Right renal cortex interstitium (tissue), 3 donors: Measurements from ENCODE around the gene KIF26A. TPM values are rescaled to one million over a fixed set of nuclear protein-coding genes. Genes with fewer than 3 reads are reported as not detected.
"Not testable (repeated sequence)": the region's sequence is repeated elsewhere in the genome, so short reads cannot be mapped to it uniquely, and the experiment has no call there.

ENCODE experiments used
- DNase-seq, 3 donors: peaks; one replicate each; pipeline ENCODE4 v3.0.0-alpha.2; 2013; ENCODE audit warnings: low read depth in 3 of 3, low spot score in 2 of 3
- polyA plus RNA-seq, 3 donors: library from polyadenylated mRNA; unstranded; fragments of 120-200 nt; gene quantifications; one replicate each; pipeline ENCODE4 v1.2.1, GENCODE V29; 2013; ENCODE audit not compliant: insufficient read length in 3 of 3

Gene KIF26A
- polyA plus RNA-seq, 3 donors = 5.7 to 9.1 (median 9.1) TPM

DNA sequence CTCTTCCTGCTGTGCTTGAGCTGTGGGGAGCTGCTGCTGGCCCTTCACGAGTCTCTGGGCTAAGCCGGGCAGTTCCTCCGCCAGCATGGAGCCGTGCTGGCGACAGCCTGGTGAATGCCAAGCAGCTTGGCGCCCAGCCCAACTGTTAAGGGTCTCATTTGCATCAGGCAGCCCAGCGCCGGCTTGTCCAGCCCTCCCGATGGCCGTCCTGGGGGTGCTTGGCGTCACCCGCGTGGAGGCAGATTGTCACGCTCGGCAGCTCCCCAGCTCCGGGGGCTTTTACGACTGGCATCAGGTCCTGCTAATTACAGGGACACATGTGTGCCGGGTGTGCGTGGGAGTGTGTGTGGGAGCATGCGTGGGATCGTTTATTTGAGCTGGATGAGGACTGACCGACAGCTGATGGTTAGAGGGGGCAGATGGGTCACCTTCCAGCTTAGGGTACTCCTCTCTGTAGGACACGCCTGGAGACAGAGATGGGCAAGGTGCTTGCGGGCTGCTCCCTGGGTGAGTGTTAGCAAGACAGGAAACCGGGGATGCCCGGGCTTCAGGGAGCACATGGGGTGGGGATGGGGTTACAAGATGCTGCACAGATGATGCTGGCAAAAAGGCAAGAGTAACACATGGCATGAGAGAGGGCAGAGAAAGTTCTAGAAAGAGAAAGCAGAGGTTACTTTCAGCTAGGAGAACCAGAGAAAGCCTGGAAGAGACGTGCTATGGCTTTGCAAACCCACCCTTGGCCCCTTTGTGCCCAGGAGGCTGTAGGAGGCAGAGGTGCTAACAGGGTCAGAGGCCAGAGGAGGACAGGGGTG, 64.1 kb downstream of the KIF26A start:
- DNase-seq = no peak

DNA sequence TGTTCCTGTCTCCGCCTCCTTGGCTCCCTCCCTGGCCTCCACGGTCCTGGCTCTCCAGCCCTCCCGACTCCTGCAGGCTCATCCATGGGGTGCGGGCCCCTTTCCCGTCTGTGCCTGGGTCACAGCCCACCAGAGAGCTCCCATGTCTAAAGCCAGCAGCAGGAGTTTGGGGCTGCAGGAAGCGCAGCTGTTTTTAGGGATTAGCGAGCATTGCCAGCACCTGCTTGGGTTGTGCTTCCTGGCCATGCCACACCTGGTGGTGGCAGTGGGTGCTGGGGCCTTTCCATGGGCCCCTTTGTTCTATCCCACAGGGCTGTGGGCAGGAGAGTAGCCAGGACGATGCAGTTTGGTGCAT, 64.7 kb downstream of the KIF26A start:
- DNase-seq = no peak

DNA sequence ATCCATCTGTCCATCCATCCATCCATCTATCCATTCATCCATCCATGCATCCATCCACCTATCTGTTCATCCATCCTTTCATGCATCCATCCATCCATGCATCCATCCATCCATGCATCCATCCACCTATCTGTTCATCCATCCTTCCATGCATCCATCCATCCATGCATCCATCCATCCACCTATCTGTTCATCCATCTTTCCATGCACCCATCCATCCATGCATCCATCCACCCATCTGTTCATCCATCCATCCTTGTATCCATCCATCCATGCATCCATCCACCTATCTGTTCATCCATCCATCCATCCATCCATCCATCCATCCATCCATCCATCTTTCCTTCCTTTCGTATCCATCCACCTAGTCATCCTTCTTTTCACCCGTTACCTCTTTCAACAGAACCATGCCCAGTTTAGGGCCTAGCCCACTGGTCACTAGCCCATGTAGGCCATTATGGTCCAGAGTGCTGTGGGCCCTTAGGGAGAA, 66.3 kb downstream of the KIF26A start:
- no peak for DNase-seq

DNA sequence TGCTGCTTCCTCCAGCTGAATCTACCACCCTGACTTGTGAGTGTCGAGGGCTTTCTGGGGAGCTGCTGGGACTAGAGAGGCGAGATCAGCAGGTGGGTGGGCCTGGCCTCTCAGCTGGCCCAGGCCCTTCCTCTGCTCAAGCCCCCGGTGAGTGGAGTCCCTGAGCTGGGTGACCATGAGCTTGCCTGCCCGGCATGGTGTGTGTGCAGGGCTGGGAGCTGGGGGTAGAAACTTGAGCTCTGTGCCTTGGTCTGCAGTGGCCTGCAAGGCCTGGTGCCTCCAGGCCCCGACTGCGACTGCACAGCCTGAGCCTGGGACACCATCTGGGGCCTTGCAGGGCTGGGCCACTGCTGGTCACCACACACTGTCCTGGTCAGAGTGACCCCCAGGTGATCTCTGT, 67.4 kb downstream of the KIF26A start:
- no peak for DNase-seq

DNA sequence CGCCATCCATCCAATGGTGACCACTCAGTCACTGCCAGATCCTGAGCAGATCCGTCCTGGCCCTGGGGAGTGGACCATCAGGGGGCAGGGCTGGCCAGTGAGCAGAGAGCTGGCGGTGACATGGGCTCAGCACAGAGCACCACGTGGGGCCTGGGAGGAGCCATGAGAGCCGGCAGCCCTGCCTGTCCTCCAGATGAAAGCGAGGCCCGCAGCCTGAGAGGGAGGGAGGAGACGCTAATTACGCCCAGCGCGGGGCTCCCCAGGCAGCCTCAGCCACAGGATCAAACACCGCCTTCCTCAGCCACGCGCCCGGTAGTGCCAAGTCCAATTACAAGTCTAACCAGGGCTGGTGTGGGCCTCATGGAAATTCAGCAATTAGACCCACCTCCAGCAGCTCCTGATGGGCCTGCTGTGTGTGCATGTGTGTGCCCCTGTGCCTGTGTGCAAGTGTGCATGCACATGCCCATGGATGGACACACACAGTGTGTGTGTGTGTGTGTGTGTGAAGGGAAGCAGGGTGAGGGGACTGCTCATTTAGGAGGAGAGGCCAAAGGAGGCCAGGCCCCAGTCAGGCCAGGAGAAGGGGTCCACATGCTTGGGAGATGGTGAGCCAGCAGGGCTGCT, 68.0 kb downstream of the KIF26A start:
- no peak for DNase-seq

DNA sequence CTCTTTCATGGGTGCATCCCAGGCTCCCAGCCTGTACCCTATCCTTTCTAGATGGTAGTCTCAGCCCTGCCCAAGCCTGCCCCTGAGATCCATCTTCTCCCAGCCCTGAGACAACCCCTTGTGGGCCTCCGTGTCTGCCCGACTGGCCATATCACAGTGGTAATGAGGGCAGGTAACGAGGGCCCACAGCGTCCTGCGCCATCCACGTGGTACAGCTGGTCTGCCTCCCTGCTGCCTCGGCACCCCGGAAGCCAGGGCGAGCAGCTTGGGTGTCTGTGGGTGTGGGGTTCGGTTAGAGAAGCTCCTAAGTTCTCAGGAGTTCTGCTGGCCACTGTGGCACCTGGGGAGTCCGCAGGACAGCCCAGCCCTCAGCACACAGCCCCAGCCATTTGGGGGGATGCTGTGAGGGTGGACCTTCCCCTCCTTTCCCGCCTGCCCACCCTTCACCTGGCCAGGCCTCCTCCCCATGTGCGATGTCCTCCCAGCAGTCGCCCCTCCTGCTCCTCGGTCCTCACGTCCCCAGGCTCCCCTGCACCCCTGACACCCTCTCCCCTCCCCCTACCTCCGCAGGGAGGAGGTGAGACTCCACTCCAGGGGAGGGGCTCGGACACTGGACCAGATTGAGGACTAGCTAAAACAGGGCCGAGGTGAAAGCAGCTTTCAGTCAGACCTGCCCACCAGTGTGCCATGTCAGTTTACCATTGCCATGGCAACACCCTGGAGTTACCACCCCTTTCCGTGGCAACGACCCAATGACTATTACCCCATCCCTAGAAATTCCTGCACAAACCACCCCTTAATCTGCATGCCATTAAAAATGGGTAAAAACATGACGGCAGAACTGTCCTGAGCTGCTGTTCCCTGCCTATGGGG, 69.0 kb downstream of the KIF26A start:
- DNase-seq = no peak

DNA sequence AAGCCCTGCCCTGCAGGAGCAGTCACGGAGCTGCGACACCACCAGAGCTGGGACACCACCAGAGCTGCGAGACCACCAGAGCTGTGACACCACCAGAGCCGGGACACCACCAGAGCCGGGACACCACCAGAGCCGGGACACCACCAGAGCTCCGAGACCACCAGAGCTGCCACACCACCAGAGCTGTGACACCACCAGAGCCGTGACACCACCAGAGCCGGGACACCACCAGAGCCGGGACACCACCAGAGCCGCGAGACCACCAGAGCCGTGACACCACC, 69.6 kb downstream of the KIF26A start:
- DNase-seq = not testable (repeated sequence)

DNA sequence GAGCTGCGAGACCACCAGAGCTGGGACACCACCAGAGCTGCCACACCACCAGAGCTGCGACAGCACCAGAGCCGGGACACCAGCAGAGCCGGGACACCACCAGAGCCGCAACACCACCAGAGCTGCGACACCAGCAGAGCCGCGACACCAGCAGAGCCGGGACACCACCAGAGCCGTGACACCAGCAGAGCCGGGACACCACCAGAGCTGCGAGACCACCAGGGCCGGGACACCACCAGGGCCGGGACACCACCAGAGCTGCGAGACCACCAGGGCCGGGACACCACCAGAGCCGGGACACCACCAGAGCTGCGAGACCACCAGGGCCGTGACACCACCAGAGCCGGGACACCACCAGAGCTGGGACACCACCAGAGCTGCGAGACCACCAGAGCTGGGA, 69.9 kb downstream of the KIF26A start:
- not testable (repeated sequence) for DNase-seq

DNA sequence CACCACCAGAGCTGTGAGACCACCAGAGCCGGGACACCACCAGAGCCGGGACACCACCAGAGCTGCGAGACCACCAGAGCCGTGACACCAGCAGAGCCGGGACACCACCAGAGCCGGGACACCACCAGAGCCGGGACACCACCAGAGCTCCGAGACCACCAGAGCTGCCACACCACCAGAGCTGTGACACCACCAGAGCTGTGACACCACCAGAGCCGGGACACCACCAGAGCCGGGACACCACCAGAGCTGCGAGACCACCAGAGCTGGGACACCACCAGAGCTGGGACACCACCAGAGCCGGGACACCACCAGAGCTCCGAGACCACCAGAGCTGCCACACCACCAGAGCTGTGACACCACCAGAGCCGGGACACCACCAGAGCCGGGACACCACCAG, 70.7 kb downstream of the KIF26A start:
- DNase-seq = not testable (repeated sequence)

DNA sequence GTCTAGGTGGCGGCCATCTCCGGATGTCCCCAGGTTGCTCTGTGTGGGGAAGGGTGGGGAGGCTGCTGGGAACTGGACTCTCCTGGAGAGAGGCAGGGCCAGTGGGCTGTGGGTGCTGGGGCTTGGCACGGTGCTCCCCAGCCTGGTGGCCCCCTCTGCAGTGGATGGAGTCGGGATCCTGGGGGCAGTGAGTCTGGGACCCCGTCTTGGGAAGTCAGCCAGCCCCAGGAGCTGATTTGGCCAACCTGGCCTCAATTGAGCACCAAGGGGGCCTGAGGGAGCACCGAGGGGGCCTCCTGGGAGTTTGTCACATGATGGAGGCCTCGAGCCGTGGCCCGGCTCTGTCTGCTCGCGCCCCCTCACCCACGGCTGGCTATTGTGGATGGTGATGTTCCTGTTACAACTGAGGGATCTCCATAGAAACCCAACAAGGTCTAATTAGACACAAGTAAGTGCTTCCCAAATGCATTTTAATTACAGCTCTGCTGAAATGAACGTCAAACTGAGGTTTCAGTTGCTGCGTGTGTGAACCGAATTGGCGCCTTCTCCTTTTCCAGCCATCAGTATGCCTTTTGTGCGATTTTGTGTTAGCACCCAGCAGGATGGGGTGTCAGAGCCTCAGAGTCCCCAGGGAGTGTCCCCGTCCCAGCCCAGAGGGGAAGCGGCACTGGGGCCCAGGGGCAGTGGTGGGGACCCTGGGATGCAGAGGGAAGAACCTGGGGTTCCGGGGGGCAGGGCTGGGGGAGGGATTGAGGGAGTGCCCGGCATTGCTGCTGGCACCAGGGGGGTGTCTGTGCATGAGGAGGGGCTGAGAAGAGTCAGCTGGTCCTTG, 71.8 kb downstream of the KIF26A start:
- DNase-seq = no peak

DNA sequence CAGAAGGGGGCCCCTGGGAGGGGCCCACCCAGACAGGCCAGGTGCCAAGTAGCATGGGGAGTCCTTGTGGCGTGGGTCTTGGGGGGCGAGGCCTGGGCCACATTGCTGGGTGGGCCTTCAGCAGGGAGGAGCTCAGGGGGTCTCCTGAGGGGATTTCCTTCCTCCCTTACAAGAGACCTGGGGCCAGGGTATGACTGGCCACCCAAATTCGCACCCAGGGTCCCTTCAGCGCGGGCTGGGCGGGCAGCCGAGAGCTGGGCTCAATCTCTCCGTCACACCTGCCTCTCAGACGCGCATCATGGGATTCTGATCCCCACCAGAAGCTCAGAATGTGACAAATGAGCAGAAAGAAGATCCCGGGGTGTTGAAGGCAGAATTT, 72.4 kb downstream of the KIF26A start:
- DNase-seq = no peak

DNA sequence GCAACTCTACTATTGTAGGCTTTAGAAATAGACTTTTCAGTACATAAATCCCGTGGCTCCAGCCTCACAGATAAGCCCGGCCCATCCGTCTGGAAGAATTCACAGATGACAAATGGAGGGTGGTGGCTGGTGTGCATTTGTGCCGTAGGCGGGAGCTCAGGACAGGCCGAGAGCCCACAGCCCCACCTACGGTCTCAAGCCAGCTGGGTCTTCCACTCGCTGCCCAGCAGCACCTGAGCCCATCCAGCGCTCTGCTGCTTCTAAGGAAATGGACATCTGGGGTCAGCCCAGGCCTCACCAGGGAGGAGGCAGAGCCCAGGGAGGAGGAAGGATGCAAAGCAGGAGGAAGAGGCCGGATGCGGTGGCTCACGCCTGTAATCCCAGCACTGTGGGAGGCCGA, 72.8 kb downstream of the KIF26A start:
- no peak for DNase-seq

DNA sequence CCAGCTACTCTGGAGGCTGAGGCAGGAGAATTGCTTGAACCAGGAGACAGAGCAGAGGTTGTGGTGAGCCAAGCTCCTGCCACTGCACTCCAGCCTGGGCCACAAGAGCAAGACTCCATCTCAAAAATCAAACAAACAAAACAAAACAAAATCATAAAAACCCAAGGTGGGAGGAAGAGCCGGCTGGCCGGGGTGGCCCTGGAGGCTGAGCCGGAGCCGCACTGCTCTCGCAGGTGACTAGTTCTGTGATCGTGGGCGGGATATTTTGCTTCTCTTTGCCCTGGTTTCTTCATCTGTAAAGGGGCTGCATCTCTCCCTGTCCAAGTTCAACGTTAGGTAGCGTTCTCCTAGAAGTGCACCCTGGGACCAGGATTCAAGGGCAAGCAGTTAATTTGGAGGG, 73.4 kb downstream of the KIF26A start:
- DNase-seq = no peak

DNA sequence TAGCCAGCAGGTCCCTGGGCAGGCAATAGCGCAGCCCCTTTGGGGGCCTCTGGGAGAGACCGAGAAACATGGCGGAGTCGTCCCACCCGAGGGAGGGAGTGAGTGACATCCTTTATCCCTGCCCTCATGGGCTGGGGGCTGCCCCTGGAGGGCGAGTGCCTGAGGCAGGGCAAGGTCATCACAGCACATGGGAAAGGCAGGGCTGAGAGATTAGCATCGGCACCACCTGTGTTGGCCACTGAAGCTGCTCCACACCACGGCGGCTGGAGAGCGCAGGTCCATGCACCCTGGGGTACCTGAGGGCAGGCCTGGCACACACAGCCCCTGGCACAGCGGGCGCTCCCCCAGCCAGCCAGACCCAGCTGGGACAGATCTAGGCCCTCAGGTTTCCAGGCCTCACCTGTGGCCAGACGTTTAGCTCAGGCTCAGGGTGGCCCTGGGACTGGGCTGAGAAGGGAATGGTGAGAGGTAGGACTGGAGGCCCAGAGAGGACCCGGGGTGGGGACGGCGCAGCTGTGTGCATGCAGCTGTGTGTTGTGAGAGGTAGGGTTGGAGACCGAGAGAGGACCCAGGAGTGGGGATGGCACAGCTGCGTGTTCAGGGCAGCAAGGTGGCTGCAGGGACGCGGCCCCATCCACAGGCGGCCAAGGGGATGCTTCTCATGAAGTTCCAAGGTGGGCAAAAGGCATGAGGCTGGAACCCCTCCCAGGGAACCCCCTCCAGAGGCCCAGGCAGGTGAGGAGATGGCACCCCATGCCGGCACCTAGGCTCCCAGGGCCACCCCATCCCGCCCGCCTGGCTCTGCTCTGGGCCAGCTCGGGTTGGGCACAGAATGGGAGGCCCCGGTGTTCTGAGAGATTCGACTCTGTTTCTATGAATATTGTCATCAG, 74.1 kb downstream of the KIF26A start:
- DNase-seq = no peak

DNA sequence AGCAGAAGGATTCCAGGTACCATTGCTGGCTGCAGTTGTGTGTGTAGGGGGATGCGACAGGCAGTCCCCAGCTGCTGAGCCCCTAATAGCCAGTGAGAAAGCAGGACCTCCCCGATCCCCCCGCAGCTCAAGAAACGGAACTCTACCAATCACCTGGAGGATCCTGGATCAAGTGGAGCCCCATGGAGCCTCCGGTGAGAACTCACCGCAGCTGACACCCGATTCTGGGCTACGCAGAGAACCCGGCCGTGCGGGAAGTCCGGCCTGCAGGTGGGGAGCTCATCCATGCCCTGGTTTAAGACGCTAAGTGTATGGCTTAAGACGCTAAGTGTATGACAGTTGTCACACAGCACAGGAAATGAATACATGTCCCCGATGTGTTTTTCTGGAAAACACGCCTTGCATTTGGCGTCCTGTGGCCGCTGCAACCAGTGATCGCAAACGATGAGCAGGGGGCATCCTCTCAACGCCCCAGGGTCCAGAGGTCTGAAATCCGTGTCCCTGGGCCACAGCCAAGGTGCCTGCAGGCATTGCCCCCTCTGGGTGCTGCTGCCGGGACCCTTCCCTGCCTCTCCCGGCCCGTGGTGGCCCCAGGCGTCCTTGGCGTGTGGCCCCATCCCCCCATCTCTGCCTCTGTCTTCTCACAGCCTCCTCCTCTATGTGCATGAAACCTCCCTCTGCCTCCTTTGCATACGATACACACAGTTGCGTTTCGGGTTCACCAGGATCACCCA, 75.1 kb downstream of the KIF26A start:
- no peak for DNase-seq

DNA sequence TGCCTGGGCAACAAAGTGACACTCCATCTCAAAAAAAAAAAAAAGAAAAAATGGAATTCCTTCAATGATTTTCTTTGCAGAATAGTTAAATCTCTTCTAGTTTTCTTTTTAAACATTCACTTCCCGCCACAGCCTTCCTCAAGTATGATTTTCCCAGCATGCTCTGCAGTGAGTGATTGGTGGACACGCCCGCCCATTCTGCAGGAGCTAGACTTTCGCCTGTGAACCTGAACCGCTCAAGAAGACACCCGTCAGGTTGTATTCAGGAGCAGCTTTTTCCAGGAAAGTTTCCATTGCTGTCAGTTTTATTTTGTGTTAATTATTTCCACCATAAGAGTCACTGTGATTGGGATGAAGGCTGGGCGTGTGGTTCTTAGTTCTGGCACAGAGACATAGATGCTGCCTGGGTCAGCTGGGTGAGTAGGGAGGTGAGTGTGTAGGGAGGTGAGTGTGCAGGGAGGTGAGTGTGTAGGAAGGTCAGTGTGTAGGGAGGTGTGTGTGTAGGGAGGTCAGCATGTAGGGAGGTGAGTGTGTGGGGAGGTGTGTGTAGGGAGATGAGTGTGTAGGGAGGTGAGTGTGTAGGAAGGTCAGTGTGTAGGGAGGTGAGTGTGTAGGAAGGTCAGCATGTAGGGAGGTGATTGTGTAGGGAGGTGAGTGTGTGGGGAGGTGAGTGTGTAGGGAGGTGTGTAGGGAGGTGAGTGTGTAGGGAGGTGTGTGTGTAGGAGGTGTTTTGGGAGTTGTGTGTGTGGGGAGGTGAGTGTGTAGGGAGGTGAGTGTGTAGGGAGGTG, 76.2 kb downstream of the KIF26A start:
- no peak for DNase-seq

DNA sequence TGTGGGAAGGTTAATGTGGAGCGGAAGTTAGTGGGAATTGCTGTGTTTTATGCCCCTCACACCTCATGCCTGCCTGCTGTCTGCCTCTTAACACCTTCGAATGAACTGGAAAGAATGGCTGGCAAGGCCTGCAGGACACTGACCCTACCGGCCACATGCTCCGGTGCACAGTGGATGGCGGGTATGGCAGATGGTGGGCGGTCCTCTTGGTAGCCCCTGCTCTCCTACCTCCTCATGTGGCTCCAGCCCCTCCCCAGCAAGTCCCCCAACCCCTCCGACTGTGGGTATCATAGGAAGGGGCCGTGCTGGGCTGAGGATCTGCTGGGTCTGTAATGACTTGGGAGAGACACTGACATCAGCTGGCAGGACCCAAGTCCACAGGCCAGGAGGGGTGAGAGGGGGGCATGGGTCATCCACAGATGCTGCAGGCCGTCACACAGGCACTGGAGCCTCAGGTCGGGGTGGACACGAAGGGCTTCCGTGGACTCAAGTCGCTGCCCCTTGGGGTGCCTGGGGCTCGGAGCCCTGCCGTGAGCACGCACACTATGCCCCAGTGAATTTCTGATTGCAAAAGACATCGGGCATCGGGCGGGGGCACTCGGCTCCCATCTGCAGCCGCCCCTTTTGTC, 77.4 kb downstream of the KIF26A start:
- no peak for DNase-seq

DNA sequence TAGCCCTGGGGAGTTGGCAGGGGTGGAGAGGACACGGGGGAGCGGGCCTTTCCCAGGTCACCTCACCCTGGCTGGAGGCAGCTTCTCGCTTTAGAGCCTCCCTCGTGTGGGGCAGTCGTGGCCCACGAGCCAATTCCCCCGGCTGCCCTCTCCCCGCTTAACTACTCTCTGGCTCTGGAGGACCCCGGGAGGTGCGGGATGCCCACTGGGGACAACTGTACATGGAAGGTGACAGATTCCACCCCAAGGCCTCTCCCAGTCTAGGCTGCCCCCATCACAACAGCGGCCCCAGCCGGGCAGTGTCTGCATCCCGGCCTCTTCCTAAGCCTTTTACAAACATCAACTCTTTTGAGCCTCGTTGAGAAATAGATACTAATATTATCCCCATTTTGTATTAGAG, 78.1 kb downstream of the KIF26A start:
- no peak for DNase-seq
